HEK293T (cell line): ENCODE results near the gene ZNF516.

Experiments used
- CTCF ChIA-PET: fragments of 350-600 bp; formaldehyde crosslinking; extraction: SDS; loops from one replicate; lab custom pipeline; 2021; ENCODE audit warnings: antibody characterized with exemption, inconsistent platforms; lab: Yijun Ruan, JAX
- POLR2A ChIA-PET: fragments of 350-600 bp; formaldehyde crosslinking; extraction: SDS; loops from one replicate; lab custom pipeline; 2020; ENCODE audit warnings: antibody characterized with exemption, inconsistent platforms; lab: Yijun Ruan, JAX
- DNase-seq: peaks from one replicate; pipeline ENCODE4 v3.0.0; 2012; ENCODE audit warnings: mixed read lengths; ENCODE audit errors: extremely low spot score
- ARNT ChIP-seq: fragments of 450-650 bp; IDR thresholded peaks from 2 replicates; pipeline ENCODE4 v1.6.1; 2017; ENCODE audit warnings: mild to moderate bottlenecking
- BHLHE40 ChIP-seq: fragments of 450-650 bp; IDR thresholded peaks from 2 replicates; pipeline ENCODE4 v1.6.1; 2016; ENCODE audit warnings: mild to moderate bottlenecking, moderate library complexity, borderline replicate concordance
- CTBP1 ChIP-seq: fragments of 450-650 bp; IDR thresholded peaks from 2 replicates; pipeline ENCODE4 v1.6.1; 2016; ENCODE audit warnings: borderline replicate concordance
- ELF4 ChIP-seq: fragments of 450-650 bp; IDR thresholded peaks from 2 replicates; pipeline ENCODE4 v1.6.1; 2017; ENCODE audit warnings: antibody characterized with exemption
- FOXA1 ChIP-seq: fragments of 450-650 bp; IDR thresholded peaks from 2 replicates; pipeline ENCODE4 v1.6.1; 2016; ENCODE audit warnings: mild to moderate bottlenecking
- FOXK2 ChIP-seq: fragments of 450-650 bp; IDR thresholded peaks from 2 replicates; pipeline ENCODE4 v1.6.1; 2016; ENCODE audit warnings: mild to moderate bottlenecking
- FOXM1 ChIP-seq: fragments of 450-650 bp; IDR thresholded peaks from 2 replicates; pipeline ENCODE4 v1.6.1; 2017; ENCODE audit warnings: mild to moderate bottlenecking, borderline replicate concordance
- HDGF ChIP-seq: fragments of 450-650 bp; IDR thresholded peaks from 2 replicates; pipeline ENCODE4 v1.6.1; 2017; ENCODE audit warnings: antibody characterized with exemption, borderline replicate concordance
- L3MBTL2 ChIP-seq: fragments of 450-650 bp; conservative IDR thresholded peaks from 2 replicates; pipeline ENCODE4 v1.6.1; 2016; ENCODE audit warnings: mild to moderate bottlenecking
- LEF1 ChIP-seq: fragments of 450-650 bp; IDR thresholded peaks from 2 replicates; pipeline ENCODE4 v1.6.1; 2017; ENCODE audit warnings: mild to moderate bottlenecking, borderline replicate concordance
- NFRKB ChIP-seq: fragments of 450-650 bp; IDR thresholded peaks from 2 replicates; pipeline ENCODE4 v1.6.1; 2016; ENCODE audit warnings: mild to moderate bottlenecking, moderate library complexity
- SP1 ChIP-seq: fragments of 450-650 bp; IDR thresholded peaks from 2 replicates; pipeline ENCODE4 v1.6.1; 2017
- SUZ12 ChIP-seq: fragments of 450-650 bp; IDR thresholded peaks from 2 replicates; pipeline ENCODE4 v1.6.1; 2016; ENCODE audit warnings: mild to moderate bottlenecking
- TARDBP ChIP-seq: fragments of 450-650 bp; IDR thresholded peaks from 2 replicates; pipeline ENCODE4 v1.6.1; 2016
- ZNF384 ChIP-seq: fragments of 450-650 bp; IDR thresholded peaks from 2 replicates; pipeline ENCODE4 v1.6.1; 2016
- TF ChIP-seq, protein P1 (sequence below): fragments of 450-650 bp; IDR thresholded peaks from 2 replicates; pipeline ENCODE4 v1.6.1; 2016

Gene ZNF516

DNA sequence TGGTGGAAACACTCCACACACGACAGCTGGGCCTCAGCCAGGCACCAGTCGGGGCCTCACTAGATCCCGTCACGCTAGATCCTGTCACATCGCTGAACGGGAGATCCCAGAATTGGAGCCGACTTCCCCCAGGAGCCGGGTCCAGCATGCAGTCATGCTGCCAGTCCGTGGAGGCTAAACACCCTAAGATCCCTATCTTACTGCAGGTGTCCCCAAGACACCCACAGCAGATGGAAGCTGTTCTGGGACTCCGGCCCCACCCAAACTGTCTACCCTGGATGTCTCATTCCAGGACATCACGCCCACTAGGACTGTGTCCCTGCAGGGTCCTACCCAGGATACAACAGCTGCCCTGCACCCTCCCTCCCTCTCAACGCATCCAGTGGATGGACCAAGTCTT is 23.4 kb downstream of the ZNF516 start:
- ChIA-PET CTCF (no interaction called here), POLR2A (no interaction called here)
- TF ChIP-seq ZNF384 (no peak), CTBP1 (no peak), L3MBTL2 (no peak), NFRKB (no peak), SUZ12 (no peak), SP1 (no peak), FOXK2 (no peak), BHLHE40 (no peak), ARNT (no peak), FOXA1 (no peak), TARDBP (no peak), ELF4 (no peak), FOXM1 (no peak), LEF1 (no peak), HDGF (no peak)
- TF ChIP-seq, protein P1, sequence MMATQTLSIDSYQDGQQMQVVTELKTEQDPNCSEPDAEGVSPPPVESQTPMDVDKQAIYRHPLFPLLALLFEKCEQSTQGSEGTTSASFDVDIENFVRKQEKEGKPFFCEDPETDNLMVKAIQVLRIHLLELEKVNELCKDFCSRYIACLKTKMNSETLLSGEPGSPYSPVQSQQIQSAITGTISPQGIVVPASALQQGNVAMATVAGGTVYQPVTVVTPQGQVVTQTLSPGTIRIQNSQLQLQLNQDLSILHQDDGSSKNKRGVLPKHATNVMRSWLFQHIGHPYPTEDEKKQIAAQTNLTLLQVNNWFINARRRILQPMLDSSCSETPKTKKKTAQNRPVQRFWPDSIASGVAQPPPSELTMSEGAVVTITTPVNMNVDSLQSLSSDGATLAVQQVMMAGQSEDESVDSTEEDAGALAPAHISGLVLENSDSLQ: no peak
- no peak for DNase-seq

DNA sequence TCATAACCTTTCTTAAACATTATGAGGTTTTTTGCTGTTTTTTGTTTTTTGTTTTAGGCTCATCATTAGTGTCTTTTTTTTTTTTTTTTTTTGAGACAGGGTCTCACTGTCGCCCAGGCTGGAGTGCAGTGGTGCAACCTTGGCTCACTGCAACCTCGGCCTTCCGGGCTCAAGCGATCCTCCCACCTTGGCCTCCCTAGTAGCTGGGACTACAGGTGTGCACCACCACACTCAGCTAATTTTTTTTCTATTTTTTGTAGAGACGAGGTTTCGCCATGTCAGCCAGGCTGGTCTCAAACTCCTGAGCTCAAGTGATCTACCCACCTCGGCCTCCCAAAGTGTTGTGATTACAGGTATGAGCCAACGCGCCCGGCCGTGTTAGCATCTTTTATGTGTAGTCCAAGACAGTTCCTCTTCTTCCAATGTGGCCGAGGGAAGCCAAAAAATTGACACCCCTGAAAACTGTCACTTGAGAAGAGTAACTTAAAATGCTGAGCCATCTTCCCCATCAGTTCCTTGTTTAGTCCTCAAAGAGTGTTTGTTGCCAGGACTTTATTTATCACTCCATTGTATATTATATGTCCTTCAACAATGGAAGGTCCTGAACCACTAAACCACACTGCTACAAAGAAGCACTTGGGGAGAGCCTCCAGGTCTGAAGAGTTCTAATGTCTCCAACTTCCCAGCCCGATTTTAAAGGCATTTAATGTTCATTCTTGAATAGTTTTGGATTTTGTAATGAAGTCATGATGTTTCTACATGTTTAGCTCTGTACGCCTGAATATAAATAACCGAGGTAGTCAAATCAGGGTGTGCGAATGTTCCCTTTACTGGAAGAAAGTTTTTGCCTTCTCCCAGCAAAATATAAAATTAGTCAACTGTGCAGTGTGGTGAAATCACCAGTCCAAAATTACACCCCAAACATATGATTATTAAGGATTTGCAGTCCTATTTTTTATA is 26.4 kb downstream of the ZNF516 start:
- no peak for DNase-seq
- POLR2A ChIA-PET: no interaction called here
- CTCF ChIA-PET: no interaction called here
- no peak for TF ChIP-seq ARNT
- no peak for TF ChIP-seq FOXM1
- no peak for TF ChIP-seq CTBP1
- no peak for TF ChIP-seq SP1
- TF ChIP-seq L3MBTL2: no peak
- no peak for TF ChIP-seq ELF4
- TF ChIP-seq NFRKB: no peak
- no peak for TF ChIP-seq LEF1
- no peak for TF ChIP-seq HDGF
- no peak for TF ChIP-seq FOXA1
- no peak for TF ChIP-seq SUZ12
- TF ChIP-seq TARDBP: no peak
- TF ChIP-seq BHLHE40: no peak
- TF ChIP-seq ZNF384: no peak
- TF ChIP-seq, protein P1: no peak
- TF ChIP-seq FOXK2: no peak

DNA sequence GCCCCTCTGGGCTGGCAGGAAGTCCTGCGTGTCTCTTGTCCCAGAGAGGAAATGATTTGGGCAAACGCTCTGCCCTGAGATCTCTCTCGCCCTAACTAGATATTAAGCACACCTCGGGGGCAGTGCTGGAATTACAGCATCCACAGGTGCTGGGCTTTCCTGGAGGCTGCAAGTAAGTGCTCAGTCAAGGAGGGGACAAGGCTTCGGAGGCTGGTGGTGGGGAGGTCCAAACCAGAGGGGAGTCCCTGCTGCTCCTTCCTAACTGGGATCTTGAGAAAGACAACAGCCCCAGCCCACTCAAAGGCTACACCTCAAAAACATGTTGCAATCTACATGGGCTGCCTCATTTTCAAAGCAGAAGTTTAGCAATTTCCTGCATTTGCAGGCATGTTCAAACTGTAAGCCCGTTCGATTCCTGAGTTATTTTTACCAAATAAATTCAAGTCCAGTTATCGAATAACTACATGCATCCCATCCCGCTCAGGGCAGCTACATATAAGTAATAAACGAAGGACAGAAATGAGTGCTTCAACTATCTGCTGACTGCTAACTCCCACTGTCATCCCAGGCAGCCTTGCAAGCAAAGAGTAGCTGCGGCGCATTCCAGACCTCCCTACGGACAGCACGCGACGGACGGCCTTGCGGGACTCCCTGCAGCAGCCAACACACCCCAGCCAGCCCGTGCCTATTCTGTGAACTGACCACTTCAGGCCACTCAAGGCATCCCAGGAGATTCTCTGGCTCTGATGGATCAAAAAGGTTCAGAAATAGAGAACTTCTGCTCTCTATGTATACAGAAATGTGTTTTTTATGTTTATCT is 27.5 kb downstream of the ZNF516 start:
- TF ChIP-seq ZNF384: no peak
- no peak for TF ChIP-seq FOXK2
- TF ChIP-seq ARNT: no peak
- CTCF ChIA-PET: no interaction called here
- no peak for DNase-seq
- POLR2A ChIA-PET: no interaction called here

DNA sequence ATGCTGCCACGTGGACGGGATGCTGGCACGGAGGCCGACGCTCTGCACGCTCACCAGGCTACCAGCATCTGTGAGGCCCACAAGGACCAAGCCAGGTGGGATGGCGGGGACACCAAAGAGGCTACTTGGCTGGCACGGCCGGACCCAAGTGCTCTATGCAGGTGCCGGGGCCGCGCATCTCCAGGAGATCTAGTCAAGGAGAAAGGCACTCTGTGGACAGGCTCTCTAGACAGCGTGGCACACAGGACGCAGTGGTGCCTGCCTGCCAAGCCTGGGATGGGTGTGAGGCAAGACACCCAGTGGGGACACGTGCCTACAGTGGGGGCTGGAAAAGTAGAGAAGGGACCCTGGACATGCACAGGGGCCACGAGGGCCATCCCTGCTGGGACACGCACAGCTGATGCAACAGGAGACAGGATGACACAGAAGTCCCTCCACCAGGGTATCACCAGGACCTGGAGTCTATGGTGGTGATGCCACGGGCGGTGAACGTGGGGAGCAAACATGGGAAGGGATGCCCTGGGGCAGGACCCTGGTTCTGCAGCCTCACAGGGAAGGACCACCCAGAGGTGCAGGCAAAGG is 28.5 kb downstream of the ZNF516 start:
- POLR2A ChIA-PET: no interaction called here
- CTCF ChIA-PET: no interaction called here
- DNase-seq: no peak
- TF ChIP-seq FOXM1: no peak
- no peak for TF ChIP-seq ZNF384
- no peak for TF ChIP-seq L3MBTL2

DNA sequence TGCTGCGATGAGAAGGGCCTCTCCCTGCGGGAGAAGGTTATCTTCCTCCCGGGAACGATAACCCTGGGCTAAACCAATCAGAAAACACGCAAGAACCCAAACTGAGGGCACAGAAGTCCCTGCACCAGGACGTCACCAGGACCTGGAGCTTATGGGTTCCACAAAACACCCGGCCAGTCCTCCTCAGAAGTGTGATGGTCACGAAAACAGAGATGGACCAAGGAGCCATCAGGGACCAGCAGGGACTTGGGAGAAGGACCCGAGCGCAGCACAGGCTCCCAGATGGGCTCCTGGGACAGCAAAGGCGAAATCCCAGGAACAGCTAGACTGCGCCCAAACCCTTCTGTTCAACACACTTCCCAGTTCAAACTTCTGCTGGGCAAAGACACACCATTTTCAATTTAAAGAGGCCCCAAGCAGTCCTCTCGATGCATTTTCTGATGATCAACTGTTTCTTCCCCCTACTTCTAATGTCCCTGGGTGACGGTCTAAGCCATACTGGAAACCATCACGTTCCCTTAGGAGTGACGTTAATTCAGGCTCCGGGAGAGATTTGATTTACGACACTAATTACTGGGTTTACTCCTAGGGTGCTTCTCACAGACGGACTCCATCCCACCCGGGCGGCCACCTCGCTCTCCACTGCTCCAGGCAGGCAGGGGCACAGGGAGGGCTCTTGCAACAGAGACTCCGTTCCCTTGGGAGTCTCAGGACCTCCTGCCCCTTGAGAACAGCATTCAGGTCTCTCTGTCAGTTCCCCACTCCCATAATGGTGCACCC is 29.2 kb downstream of the ZNF516 start:
- TF ChIP-seq SUZ12: no peak
- TF ChIP-seq, protein P1: peak; percentile 60
- ChIA-PET POLR2A (no interaction called here), CTCF (no interaction called here)
- no peak for DNase-seq
